HG03457 (cell line): ENCODE results near the gene CYP3A5.
"Not testable (repeated sequence)": the region's sequence is repeated elsewhere in the genome, so short reads cannot be mapped to it uniquely, and the experiment has no call there.

ENCODE experiments used
- ATAC-seq: cut with Tn5 transposase; IDR thresholded peaks from one replicate; pipeline ENCODE4 v1.9.1; 2021; ENCODE audit warnings: moderate number of reproducible peaks; ENCODE audit not compliant: unreplicated experiment

The CYP3A5 gene

GRCh38 chr7:99685871-99686608 lies 6.2 kb upstream of the CYP3A5 start:
- ATAC-seq = not testable (repeated sequence)

- ATAC-seq = no peak
Observed at GRCh38 chr7:99685129-99685758, 5.4 kb upstream of the CYP3A5 start.

GRCh38 chr7:99679032-99679399 lies 780 bp downstream of the CYP3A5 start:
- ATAC-seq = no peak

GRCh38 chr7:99677648-99678045 lies 2.1 kb downstream of the CYP3A5 start:
- ATAC-seq = no peak

GRCh38 chr7:99677013-99677647 lies 2.7 kb downstream of the CYP3A5 start:
- ATAC-seq = no peak

GRCh38 chr7:99674995-99675742 lies 4.6 kb downstream of the CYP3A5 start:
- no peak for ATAC-seq

GRCh38 chr7:99672573-99672972 lies 7.2 kb downstream of the CYP3A5 start:
- no peak for ATAC-seq

GRCh38 chr7:99669782-99670181 lies 10.0 kb downstream of the CYP3A5 start:
- ATAC-seq = no peak

- ATAC-seq = no peak
Observed at GRCh38 chr7:99668541-99668940, 11.3 kb downstream of the CYP3A5 start.

GRCh38 chr7:99667179-99667578 lies 12.6 kb downstream of the CYP3A5 start:
- no peak for ATAC-seq

GRCh38 chr7:99666013-99666395 lies 13.8 kb downstream of the CYP3A5 start:
- no peak for ATAC-seq

- no peak for ATAC-seq
Observed at GRCh38 chr7:99665312-99666012, 14.3 kb downstream of the CYP3A5 start.

- not testable (repeated sequence) for ATAC-seq
Observed at GRCh38 chr7:99657879-99658278, 21.9 kb downstream of the CYP3A5 start.

- ATAC-seq = not testable (repeated sequence)
Observed at GRCh38 chr7:99654626-99655025, 25.2 kb downstream of the CYP3A5 start.

GRCh38 chr7:99653754-99654153 lies 26.0 kb downstream of the CYP3A5 start:
- no peak for ATAC-seq

- ATAC-seq = not testable (repeated sequence)
Observed at GRCh38 chr7:99653269-99653668, 26.5 kb downstream of the CYP3A5 start.

GRCh38 chr7:99652671-99653070 lies 27.1 kb downstream of the CYP3A5 start:
- ATAC-seq = no peak

GRCh38 chr7:99651290-99651689 lies 28.5 kb downstream of the CYP3A5 start:
- no peak for ATAC-seq

GRCh38 chr7:99648843-99649242 lies 31.0 kb downstream of the CYP3A5 start:
- no peak for ATAC-seq

GRCh38 chr7:99645590-99645989 lies 34.2 kb downstream of the CYP3A5 start:
- ATAC-seq = no peak

GRCh38 chr7:99644431-99644830 lies 35.4 kb downstream of the CYP3A5 start:
- no peak for ATAC-seq
